ENCODE data around the gene SPN.
"Not testable (repeated sequence)": the region's sequence is repeated elsewhere in the genome, so short reads cannot be mapped to it uniquely, and the experiment has no call there.

The SPN gene

DNA sequence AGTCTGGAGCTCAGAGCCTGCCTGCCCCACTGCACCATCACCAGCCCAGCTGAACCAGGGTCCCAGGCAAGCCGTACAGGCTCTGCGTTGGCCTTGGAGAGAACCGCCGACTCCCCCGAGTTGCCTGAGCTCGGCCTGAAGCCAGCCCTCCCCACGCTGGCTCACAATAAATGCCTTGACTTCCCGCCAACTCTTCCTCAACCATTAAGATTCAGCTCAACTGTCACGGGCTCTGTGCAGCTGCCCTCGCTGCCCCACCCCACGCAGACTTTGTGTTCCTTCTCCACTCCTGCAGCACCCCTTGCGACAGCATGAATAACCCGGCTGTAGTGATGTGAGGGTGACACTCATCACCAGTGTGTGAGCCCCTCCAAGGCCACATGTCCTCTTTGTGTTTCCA lies 11.1 kb downstream of the SPN start:
- no peak for FAIRE-seq

DNA sequence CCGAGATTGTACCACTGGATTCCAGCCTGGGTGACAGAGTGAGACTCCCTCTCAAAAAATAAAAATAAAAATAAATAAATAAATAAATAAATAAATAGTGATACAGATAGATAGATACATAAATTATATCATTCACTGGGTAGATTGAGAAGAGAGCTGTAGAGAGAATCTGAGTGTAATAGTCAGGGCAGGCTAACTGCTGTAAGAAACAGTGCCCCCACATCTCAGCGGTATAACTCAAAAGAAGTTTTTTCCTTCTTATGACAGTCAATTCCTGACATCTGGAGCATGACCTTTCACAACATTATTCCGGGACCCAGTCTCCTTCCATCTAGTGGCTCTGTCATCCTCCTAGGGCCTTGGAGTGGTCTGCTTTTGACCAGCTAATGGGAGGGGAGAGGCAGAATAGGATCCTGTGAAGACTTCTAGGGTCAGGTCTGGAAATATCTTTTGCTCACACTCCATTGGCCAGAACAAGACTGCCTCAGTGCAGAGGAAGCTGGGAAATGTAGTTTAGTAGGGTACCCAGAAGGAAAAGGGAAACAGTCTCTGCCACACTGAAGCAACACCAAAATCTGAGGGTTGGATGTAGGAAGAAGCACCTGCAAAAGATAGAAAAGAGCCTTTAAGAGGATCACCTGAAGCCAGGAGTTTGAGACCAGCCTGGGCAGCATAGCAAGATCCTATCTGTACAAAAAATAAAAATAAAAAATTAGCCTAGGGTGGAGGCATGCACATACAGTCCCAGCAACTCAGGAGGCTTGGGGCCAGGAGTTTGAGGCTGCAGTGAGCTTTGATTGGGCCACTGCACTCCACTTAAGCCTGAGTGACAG lies 13.0 kb downstream of the SPN start:
- FAIRE-seq (no peak), DNase-seq (ENCODE audit: low spot score) (no peak)

More for the DNA sequence above, 11.1 kb downstream of the SPN start:
- no peak for DNase-seq (ENCODE audit: low spot score)

DNA sequence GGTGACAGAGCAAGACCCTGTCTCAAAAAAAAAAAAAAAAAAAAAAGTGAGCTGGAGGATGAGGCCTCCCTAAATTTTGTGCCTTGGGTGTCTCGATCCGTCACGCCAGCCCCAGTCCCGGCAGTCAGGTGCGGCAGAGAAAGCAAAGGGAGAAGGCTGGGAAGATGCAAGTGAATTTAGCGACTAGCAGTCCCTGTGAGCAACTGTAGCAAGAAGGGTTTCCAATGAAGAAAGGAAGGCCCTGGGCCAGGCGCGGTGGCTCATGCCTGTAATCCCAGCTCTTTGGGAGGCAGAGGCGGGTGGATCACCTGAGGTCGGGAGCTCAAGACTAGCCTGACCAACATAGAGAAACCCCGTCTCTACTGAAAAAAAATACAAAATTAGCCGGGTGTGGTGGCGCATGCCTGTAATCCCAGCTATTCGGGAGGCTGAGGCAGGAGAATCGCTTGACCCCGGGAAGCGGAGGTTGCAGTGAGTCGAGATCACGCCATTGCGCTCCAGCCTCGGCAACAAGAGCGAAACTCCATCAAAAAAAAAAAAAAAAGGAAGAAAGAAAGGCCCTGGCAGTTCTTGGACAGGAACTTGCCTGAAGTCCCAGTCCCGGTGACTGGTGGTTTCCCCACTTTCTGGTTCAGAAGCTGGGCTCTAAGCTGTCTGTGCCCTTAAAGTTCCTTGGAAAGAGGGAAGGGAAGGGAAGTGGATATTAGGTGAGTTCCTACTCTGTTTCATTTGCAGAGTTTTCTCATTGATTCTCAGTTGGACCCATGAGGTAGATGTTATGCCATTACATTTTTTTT lies 14.1 kb downstream of the SPN start:
- no peak for FAIRE-seq
- DNase-seq (ENCODE audit: low spot score): no peak

DNA sequence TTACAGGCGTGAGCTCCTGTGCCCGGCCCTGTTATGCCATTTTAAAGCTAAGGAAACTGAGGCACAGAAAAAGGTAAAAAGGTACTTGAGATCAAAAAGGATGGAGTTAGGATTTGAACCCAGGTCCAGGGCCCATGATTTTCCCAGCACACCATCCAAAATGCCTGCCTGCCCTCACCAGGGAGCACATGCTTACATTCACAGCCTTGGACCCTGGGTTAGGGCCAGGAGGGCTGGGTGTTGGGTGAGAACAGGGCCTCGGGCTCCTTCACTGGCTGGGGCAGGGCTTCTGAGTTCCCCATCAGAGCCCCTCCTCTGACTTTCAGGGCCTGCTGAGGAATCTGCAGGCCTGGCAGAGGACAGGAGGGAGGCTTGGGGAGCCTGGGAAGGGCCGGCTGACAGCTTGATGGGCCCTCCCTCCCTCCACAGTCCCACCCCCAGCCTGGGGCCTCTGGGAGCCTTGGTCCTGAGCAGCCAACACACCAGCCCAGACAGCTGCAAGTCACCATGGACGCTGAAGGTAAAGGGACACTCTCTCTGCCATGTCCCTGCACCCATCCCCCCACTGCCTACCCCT lies 15.7 kb downstream of the SPN start, which contains the start of gene QPRT:
QPRT (plus strand) TSS at position 490 of the 577 bp plus-strand sequence; CDS start at position 508, 18 bp downstream.
- FAIRE-seq (no peak), DNase-seq (ENCODE audit: low spot score) (peak; percentile 41)

DNA sequence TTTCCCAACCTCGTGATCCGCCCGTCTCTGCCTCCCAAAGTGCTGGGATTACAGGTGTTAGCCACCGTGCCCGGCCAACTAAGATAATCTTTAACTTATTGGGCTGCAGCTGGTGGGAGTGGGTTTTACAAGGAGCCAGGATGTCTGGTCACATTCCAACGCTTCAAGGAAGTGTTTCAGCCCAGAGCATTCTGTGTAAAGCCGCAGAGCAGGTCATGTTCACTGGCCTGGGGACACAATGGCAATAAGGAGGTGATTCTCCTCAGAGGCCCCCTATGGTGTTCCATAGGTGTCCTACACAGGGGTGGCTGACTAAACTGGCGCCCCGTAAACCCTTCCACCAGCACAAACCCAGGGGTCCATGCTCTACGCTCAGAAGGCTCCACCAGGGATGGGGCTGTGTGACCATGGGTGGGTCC lies 17.1 kb downstream of the SPN start:
- peak; percentile 81 for FAIRE-seq
- DNase-seq (ENCODE audit: low spot score): peak; percentile 75

DNA sequence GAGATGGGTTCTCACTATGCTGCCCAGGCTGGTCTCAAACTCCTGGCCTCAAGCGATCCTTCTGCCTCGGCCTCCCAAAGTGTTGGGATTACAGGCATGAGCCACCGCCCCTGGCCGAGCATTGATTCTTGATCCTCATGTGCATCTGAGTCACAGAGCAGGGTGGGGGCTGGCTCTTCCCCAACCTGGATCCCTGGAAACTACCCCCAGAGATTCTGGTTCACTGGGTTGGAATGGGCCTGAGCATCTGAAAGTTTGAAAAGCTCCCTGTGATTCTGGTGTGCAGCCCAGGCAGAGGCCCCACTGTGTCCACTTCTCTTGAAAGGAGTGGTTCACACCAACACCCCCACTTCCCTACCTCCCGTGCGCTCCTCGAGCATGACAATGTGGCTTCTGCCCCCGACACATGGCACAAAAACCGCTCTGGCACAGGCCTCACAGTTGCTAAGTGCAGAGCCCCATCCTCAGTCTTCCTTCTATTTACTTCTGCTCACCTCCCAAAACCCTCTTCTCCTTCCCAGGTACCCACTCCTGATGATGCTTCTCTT lies 20.6 kb downstream of the SPN start:
- FAIRE-seq (no peak), DNase-seq (ENCODE audit: low spot score) (no peak)

DNA sequence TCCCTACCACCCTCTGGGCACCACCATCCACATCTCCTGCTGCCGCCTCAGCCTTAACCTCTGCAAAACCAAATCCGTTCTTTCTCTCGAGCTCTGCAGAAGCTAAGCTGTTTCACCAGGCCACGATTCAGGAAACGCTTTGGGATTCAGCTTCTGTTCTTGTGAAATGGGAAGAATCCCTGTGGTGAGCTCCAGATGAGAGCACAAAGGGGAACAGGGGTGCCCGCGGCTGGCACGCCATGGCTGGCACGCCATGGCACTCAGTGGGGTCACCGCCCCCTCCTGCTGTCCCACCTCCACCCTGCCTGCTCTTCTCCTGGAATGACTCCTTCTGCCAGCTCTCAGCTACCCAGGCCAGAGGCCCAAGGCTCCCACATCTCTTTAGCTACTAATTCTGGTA lies 21.6 kb downstream of the SPN start:
- no peak for FAIRE-seq
- DNase-seq (ENCODE audit: low spot score): no peak

DNA sequence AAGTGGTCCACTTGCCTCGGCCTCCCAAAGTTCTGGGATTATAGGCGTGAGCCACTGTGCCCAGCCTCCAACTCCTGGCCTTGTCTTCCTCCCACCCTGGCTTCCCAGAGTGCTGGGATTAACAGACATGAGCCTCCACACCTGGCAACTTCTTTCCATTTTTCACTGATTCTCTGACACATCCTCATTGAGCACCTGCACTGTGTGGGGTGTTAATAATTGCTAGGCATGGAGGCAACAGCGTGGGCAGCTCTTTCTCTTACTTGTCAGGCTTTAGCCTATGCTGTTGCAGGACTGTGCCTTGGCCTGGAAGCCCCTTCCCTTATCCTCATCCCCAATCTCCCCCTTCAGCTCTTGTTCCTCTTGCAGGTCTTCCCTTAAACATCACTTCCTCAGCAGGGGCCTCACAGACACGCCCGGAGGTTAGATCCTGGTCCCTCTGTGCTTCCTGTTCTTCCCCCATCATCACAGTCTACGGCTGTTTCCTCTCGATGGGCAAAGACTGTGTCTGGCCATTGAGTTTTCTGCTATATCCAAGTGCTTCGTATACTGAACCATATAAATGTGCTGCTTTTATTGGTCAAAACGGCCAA lies 23.8 kb downstream of the SPN start:
- no peak for FAIRE-seq
- DNase-seq (ENCODE audit: low spot score): no peak

DNA sequence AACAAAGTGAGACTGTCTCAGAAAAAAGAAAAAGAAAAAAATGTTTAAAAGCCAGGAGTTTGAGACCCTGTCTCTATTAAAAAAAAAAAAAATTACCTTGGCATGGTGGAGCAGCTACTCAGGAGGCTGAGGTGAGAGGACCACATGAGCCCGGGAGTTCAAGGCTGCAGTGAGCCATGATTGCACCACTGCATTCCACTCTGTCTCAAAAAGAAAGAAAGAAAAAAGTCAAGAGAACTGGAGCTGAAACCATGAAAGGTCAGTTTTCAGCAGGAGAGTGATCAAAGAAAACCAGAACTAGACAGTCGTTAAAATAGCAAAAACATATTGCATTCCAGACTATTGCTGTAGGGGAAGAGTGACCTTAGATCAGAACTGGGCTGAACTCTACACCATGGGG lies 24.7 kb downstream of the SPN start:
- FAIRE-seq: no peak
- DNase-seq (ENCODE audit: low spot score): no peak

DNA sequence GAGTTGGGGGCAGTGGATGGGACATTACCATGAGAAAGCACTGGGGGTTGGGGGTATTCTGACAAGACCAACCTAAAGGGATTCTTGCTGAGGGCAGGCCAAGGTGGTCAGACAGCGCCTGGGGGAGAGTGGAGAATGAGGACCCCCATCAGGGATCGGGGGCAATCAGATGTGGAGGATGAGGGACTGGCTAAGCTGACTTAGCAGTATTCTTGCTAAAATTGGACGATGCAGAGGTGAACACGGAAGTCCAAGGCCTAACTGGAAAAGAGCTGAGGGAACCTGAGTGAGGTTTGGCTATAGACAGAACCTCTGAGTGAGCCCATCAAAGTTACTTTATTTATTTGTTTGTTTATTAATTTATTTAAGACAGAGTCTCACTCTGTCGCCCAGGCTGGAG lies 25.1 kb downstream of the SPN start:
- DNase-seq (ENCODE audit: low spot score): no peak
- no peak for FAIRE-seq

DNA sequence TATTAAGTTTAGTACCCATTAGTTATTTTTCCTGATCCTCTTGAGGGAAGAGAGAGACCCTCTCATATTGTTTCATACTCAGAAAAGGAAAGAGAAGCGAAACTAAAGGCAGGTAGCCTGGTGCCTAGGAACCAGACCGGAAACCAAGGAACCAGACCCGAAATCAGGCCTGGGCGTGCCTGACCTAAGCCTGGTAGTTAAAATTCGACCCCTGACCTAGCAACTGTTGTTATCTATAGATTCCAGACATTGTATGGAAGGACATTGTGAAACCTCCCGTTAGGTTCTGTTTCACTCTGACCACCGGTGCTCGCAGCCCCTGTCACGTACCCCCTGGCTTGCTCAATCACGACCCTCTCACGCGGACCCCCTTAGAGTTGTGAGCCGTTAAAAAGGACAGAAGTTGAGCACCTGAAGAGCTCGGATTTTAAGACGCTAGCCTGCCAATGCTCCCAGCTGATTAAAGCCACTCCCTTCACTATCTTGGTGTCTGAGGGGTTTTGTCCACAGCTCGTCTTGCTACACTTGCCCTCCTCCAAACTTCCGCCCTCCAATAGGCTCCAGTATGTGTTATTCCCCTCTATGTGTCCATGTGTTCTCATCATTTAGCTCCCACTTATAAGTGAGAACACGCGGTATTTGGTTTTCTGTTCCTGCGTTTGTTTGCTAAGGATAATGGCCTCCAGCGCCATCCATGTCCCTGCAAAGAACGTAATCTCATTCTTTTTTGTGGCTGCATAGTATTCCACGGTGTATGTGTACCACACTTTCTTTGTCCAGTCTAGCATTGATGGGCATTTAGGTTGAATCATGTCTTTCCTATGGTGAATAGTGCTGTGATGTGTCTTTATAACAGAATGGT lies 26.7 kb downstream of the SPN start:
- FAIRE-seq; DNase-seq (ENCODE audit: low spot score): not testable (repeated sequence)

DNA sequence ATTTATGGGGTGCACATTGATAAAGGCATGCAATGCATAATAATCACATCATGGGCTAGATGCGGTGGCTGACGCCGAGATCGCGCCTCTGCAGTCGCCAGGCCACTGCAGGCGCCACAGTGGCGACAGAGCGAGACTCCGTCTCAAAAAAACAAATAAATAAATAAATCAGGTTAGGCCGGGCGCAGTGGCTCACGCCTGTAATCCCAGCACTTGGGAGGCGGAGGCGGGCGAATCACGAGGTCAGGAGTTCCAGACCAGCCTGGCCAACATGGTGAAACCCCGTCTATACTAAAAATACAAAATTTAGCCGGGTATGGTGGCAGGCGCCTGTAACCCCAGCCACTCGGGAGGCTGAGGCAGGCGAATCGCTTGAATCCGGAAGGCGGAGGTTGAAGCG lies 29.6 kb downstream of the SPN start:
- not testable (repeated sequence) for FAIRE-seq

DNA sequence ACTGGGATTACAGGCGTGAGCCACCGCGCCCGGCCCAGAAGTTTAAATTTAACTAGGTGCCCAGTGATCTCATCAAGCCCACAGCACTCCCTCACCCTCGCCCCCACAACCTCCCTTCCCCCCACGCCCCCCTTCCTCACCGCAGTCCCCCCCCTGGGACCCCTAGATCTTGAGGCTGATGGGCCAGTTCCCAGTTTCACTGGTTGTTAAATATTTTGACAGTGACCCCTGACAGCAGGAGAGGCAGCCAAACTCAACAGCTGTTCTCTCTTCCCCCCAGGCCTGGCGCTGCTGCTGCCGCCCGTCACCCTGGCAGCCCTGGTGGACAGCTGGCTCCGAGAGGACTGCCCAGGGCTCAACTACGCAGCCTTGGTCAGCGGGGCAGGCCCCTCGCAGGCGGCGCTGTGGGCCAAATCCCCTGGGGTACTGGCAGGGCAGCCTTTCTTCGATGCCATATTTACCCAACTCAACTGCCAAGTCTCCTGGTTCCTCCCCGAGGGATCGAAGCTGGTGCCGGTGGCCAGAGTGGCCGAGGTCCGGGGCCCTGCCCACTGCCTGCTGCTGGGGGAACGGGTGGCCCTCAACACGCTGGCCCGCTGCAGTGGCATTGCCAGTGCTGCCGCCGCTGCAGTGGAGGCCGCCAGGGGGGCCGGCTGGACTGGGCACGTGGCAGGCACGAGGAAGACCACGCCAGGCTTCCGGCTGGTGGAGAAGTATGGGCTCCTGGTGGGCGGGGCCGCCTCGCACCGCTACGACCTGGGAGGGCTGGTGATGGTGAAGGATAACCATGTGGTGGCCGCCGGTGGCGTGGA lies 31.5 kb downstream of the SPN start:
- no peak for DNase-seq (ENCODE audit: low spot score)
- no peak for FAIRE-seq

More for the DNA sequence above, 29.6 kb downstream of the SPN start:
- DNase-seq (ENCODE audit: low spot score): not testable (repeated sequence)

DNA sequence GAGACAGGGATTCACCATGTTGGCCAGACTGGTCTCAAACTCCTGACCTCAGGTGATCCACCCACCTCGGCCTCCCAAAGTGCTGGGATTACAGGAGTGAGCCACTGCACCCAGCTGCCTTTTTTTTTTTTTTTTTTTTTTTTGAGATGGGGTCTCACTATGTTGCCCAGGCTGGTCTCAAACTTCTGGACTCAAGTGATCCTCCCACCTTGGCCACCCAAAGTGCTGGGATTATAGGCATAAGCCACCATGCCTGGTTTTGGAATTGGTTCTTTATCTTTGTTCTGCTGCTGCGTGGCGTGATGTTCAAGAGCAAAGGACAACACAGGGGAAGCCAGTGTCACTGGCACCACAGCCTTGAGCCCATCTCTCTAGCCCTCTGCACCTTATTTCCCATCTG lies 32.6 kb downstream of the SPN start:
- not testable (repeated sequence) for FAIRE-seq; DNase-seq (ENCODE audit: low spot score)

DNA sequence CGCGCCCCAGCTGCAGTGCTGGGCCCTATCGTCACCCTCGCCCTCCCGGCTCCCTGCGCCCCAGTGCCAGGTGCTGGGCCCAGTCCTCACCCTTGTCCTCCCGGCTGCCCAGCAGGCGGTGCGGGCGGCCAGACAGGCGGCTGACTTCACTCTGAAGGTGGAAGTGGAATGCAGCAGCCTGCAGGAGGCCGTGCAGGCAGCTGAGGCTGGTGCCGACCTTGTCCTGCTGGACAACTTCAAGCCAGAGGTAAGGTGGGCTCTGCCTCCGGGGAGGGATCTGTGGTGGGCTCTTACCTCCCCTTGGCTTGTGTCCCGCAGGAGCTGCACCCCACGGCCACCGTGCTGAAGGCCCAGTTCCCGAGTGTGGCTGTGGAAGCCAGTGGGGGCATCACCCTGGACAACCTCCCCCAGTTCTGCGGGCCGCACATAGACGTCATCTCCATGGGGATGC lies 33.9 kb downstream of the SPN start:
- DNase-seq (ENCODE audit: low spot score) (no peak), FAIRE-seq (no peak)

DNA sequence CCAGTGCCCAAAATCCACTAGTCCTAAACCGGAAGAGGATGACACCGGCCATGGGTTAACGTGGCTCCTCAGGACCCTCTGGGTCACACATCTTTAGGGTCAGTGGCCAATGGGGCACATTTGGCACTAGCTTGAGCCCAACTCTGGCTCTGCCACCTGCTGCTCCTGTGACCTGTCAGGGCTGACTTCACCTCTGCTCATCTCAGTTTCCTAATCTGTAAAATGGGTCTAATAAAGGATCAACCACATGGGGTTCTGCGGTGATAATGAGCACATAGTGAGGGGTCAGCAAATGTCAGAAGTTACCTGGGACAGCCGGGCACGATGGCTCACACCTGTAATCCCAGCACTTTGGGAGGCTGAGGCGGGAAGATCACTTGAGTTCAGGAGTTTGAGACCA lies 34.3 kb downstream of the SPN start:
- no peak for FAIRE-seq
- no peak for DNase-seq (ENCODE audit: low spot score)

DNA sequence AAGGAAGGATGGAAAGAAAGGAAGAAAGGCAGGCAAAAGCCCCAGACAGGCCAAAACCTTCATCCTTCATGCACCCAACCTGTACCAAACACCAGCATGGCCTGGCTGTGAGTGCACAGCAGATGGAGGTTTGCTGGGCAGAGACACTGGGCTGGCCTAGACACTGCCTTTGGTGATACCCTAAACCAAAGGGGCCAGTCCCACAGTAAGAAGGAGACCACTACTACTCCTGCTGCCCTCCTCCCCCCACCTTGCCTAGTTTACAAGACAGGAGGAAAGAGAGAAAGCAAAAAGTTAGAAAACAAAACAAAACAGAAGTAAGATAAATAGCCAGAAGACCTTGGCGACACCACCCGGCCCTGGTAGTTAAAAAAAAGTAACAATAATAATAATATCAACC lies 35.0 kb downstream of the SPN start:
- DNase-seq (ENCODE audit: low spot score) (no peak), FAIRE-seq (no peak)

DNA sequence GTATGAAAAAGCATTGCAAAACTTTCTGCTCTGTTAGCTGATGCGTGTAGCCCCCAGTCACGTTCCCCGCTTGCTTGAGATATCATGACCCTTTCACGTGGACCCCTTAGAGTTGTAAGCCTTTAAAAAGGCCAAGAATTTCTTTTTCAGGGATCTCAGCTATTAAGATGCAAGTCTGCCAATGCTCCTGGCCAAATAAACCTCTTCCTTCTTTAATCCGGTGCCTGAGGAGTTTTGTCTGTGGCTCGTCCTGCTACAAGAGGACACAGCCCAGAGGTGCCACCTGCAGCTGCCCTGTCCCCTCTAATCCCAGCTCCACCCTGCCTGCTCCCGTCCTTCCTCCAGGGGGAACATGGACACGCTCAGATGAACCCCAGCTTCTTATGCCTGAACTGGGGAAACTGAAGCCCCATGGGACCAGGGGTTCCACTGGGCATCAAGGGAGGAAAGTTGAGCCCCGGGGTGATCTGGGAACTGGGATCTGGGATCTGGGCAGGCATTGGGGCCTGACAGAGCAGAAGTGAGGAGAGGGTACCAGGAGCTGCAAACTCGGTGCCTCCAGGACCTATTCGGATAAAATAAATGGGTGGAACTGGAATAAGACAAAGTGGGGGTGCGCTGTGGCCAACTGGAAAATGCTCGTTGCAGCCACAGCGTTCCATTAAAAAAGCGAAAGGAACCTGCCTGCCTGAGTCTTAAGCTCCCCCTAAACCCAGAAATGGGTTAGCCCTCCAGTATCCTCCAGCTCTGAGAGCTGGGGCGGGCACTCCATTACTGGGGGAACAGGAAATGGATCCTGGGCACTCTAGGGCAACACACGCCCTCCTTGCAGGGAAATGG lies 35.7 kb downstream of the SPN start:
- FAIRE-seq: no peak
- DNase-seq (ENCODE audit: low spot score): no peak
